ENCODE measurements around the gene MRGPRE. TPM values are rescaled to one million over a fixed set of nuclear protein-coding genes. Genes with fewer than 3 reads are reported as not detected.

MRGPRE gene
- total RNA-seq, 6 experiments from 2014 or later: not detected

DNA sequence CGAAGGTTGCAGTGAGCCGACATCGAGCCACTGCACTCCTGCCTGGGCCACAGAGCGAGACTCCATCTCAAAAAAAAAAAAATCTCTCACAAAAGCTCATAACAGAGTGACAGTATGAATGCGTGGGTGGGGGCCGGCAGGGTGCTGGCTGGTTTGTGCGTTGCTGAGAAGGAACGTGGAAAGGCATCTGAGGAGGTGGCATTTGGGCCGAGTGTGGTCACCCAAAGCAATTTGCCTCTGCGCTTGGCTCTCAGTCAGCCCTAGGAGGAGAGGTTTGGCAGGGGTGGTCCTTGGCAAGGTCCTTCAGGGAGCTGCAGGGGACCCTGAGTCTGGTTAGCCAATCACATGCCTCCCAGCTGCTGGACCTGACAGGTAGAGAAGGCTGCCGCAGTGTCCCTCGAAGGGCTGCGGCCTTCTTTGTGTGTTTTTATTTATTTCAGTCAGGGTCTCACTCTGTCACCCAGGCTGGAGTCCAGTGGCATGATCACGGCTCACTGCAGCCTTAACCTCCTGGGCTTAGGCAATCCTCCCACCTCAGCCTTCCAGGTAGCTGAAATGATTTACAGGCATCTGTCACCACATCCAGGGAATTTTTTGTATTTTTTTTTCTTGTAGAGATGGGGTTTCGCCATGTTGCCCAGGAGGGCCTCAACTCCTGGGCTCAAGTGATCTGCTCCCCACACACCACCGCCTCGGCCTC lies 43.6 kb downstream of the MRGPRE start:
- Mint-ChIP-seq H3K9me3 (no peaks in the 10 kb centered on the region), H3K36me3 (ENCODE audit: low read depth) (no peaks in the 10 kb centered on the region; the same call in 1 of the 2 replicates), H3K27ac (no peak overlapping the region), H3K4me1 (ENCODE audit: low read depth) (no peaks in the 10 kb centered on the region), H3K4me3 (no peak overlapping the region), H3K27me3 (ENCODE audit: insufficient read depth) (peaks cover 44% of the 10 kb centered on the region)
- DNase-seq: no peak
- TF ChIP-seq, protein P1, sequence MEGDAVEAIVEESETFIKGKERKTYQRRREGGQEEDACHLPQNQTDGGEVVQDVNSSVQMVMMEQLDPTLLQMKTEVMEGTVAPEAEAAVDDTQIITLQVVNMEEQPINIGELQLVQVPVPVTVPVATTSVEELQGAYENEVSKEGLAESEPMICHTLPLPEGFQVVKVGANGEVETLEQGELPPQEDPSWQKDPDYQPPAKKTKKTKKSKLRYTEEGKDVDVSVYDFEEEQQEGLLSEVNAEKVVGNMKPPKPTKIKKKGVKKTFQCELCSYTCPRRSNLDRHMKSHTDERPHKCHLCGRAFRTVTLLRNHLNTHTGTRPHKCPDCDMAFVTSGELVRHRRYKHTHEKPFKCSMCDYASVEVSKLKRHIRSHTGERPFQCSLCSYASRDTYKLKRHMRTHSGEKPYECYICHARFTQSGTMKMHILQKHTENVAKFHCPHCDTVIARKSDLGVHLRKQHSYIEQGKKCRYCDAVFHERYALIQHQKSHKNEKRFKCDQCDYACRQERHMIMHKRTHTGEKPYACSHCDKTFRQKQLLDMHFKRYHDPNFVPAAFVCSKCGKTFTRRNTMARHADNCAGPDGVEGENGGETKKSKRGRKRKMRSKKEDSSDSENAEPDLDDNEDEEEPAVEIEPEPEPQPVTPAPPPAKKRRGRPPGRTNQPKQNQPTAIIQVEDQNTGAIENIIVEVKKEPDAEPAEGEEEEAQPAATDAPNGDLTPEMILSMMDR (IDR thresholded peaks at IDR 0.05): no peak

DNA sequence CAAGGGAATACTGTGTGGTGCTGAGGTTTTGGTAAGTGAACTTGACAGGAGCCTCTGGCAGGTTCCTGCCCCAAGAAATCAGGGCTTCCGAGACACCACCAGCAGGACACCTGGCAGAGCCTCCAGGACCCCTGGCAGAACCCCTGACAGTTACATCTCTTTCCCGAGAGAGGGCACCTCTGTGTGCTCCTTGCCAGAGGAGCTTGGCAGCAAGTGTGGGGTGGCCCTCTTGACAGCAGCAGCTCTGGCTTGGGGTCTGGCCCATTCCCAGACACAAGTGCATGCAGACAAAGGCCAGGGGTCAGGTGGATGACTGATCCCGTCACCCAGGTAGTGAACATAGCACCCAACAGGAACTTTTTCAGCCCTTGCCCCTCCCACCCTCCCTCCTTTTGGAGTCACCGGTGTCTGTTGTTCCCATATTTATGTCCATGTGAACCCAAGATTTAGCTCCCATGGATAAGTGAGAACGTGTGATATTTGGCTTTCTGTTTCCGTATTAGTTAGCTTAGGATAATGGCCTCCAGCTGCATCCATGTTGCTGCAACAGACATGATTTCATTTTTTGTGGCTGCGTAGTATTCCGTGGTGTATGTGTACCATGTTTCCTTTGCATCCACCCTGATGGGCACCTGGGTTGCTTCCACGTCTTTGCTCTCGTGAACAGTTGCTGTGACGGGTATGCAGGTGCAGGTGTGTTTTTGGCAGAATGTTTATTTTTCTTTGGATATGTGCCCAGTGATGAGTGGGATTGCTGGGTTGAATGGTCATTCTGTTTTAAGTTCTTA lies 45.9 kb downstream of the MRGPRE start:
- Mint-ChIP-seq H3K27me3 (ENCODE audit: insufficient read depth) (peaks cover 40% of the 10 kb centered on the region), H3K4me3 (no peak overlapping the region), H3K4me1 (ENCODE audit: low read depth) (no peaks in the 10 kb centered on the region), H3K27ac (no peak overlapping the region), H3K9me3 (no peaks in the 10 kb centered on the region), H3K36me3 (ENCODE audit: low read depth) (no peaks in the 10 kb centered on the region; the same call in 1 of the 2 replicates)
- TF ChIP-seq, protein P1 (IDR thresholded peaks at IDR 0.05): no peak
- DNase-seq: no peak

GRCh38 chr11:3184732-3185347 lies 47.4 kb downstream of the MRGPRE start:
- TF ChIP-seq, protein P1 (IDR thresholded peaks at IDR 0.05): no peak
- H3K27me3 Mint-ChIP-seq (ENCODE audit: insufficient read depth): peaks cover 40% of the 10 kb centered on the region
- H3K4me3 Mint-ChIP-seq: no peak overlapping the region
- H3K4me1 Mint-ChIP-seq (ENCODE audit: low read depth): no peaks in the 10 kb centered on the region
- H3K9me3 Mint-ChIP-seq: no peaks in the 10 kb centered on the region
- no peak overlapping the region for H3K27ac Mint-ChIP-seq
- H3K36me3 Mint-ChIP-seq (ENCODE audit: low read depth): no peaks in the 10 kb centered on the region; the same call in none of the 2 replicates
- no peak for DNase-seq

DNA sequence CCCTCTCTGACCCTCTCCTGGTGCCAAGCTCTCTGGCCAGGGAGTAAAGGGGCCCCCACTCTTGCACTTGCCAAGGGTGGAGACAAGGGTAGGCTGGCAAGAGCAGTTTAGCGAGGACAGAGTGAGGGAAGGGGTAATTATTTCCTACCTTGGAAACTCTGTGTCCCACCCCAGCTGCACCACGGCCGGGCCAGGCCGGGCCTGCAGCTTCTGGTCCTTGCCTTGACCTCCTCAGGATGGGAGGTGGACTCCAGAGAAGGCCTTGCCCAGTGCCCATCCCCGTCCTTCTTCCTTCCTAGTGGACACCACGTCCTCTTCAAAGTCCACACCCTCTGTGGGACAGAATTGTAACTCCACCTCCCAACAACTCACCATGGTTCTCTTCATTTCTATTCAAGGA lies 48.7 kb downstream of the MRGPRE start:
- H3K4me1 Mint-ChIP-seq (ENCODE audit: low read depth): peaks cover under 1% of the 10 kb centered on the region; the same call in 1 of the 2 replicates
- no peaks in the 10 kb centered on the region; the same call in 1 of the 2 replicates for H3K36me3 Mint-ChIP-seq (ENCODE audit: low read depth)
- H3K27ac Mint-ChIP-seq: no peak overlapping the region
- no peak for DNase-seq
- H3K27me3 Mint-ChIP-seq (ENCODE audit: insufficient read depth): peaks cover 40% of the 10 kb centered on the region
- H3K4me3 Mint-ChIP-seq: no peak overlapping the region
- H3K9me3 Mint-ChIP-seq: no peaks in the 10 kb centered on the region
- TF ChIP-seq, protein P1 (IDR thresholded peaks at IDR 0.05): no peak

GRCh38 chr11:3182462-3182852 lies 49.8 kb downstream of the MRGPRE start:
- no peak overlapping the region for H3K27ac Mint-ChIP-seq
- H3K27me3 Mint-ChIP-seq (ENCODE audit: insufficient read depth): peaks cover 35% of the 10 kb centered on the region
- H3K36me3 Mint-ChIP-seq (ENCODE audit: low read depth): no peaks in the 10 kb centered on the region; the same call in 1 of the 2 replicates
- no peak for DNase-seq
- H3K4me1 Mint-ChIP-seq (ENCODE audit: low read depth): peaks cover 10% of the 10 kb centered on the region; the same call in 1 of the 2 replicates
- no peaks in the 10 kb centered on the region for H3K9me3 Mint-ChIP-seq
- TF ChIP-seq, protein P1 (IDR thresholded peaks at IDR 0.05): no peak
- no peak overlapping the region for H3K4me3 Mint-ChIP-seq
